ENCODE results near the gene CDC16.
"Not testable (repeated sequence)": the region's sequence is repeated elsewhere in the genome, so short reads cannot be mapped to it uniquely, and the experiment has no call there.

CDC16 gene

GRCh38 chr13:114229506-114229905 lies 5.2 kb upstream of the CDC16 start:
- no peak for DNase-seq

- peak; percentile 27 for DNase-seq
These were observed 4.6 kb upstream of the CDC16 start for GRCh38 chr13:114230117-114230516.

GRCh38 chr13:114230575-114230974 lies 4.1 kb upstream of the CDC16 start:
- DNase-seq = no peak

- no peak for DNase-seq
These were observed 2.8 kb upstream of the CDC16 start for GRCh38 chr13:114231886-114232285.

- DNase-seq = no peak
These were observed 442 bp upstream of the CDC16 start for GRCh38 chr13:114234266-114234644.

- no peak for DNase-seq
These were observed 1.0 kb downstream of the CDC16 start for GRCh38 chr13:114235697-114236096.

GRCh38 chr13:114236227-114236626 lies 1.5 kb downstream of the CDC16 start:
- no peak for DNase-seq

GRCh38 chr13:114237415-114238112 lies 2.9 kb downstream of the CDC16 start:
- DNase-seq = no peak

GRCh38 chr13:114241918-114242317 lies 7.2 kb downstream of the CDC16 start:
- DNase-seq = no peak

- no peak for DNase-seq
These were observed 9.3 kb downstream of the CDC16 start for GRCh38 chr13:114243971-114244370.

GRCh38 chr13:114244637-114245036 lies 9.9 kb downstream of the CDC16 start:
- DNase-seq = no peak

- no peak for DNase-seq
These were observed 13.3 kb downstream of the CDC16 start for GRCh38 chr13:114248011-114248410.

GRCh38 chr13:114249077-114249476 lies 14.4 kb downstream of the CDC16 start:
- no peak for DNase-seq

GRCh38 chr13:114251639-114252440 lies 17.1 kb downstream of the CDC16 start:
- not testable (repeated sequence) for DNase-seq

GRCh38 chr13:114256547-114256946 lies 21.9 kb downstream of the CDC16 start:
- no peak for DNase-seq

- DNase-seq = no peak
These were observed 22.3 kb downstream of the CDC16 start for GRCh38 chr13:114257014-114257413.

- no peak for DNase-seq
These were observed 23.9 kb downstream of the CDC16 start for GRCh38 chr13:114258589-114258988.

- DNase-seq = no peak
These were observed 24.7 kb downstream of the CDC16 start for GRCh38 chr13:114259374-114259773.

GRCh38 chr13:114259974-114260373 lies 25.3 kb downstream of the CDC16 start:
- DNase-seq = no peak

- DNase-seq = no peak
These were observed 26.1 kb downstream of the CDC16 start for GRCh38 chr13:114260814-114261213.

GRCh38 chr13:114261328-114261965 lies 26.8 kb downstream of the CDC16 start:
- no peak for DNase-seq

- no peak for DNase-seq
These were observed 28.9 kb downstream of the CDC16 start for GRCh38 chr13:114263578-114263977.

GRCh38 chr13:114264313-114264712 lies 29.6 kb downstream of the CDC16 start:
- DNase-seq = not testable (repeated sequence)

Measured in NCI-H2227 treated with DMSO at 0.1 percent for 48 hours (cell line).